Right atrium auricular region (tissue), 2 donors: ENCODE data around the gene COBL. TPM values are rescaled to one million over a fixed set of nuclear protein-coding genes. Genes with fewer than 3 reads are reported as not detected.

Source experiments
- DNase-seq: peaks from one replicate; pipeline ENCODE4 v3.0.0-alpha.2; 2019; ENCODE audit warnings: low spot score
- H3K27ac ChIP-seq, 2 donors: fragments of 200-600 bp; sonication (generic); 1 replicate in 1 of 2; 2 replicates in 1 of 2; pipeline ENCODE4 v1.5.1; 2016 to 2019
- H3K27me3 ChIP-seq, 2 donors: fragments of 200-600 bp; sonication (generic); one replicate each; pipeline versions ENCODE4 v1.5.1 to v1.6.0; 2017 to 2019
- H3K36me3 ChIP-seq: fragments of 200-600 bp; sonication (generic); one replicate; pipeline ENCODE4 v1.5.1; 2016
- H3K4me1 ChIP-seq, 2 donors: fragments of 200-600 bp; sonication (generic); one replicate each; pipeline versions ENCODE4 v1.5.1 to v1.6.0; 2017 to 2019
- H3K4me3 ChIP-seq, 2 donors: fragments of 200-600 bp; sonication (generic); 1 replicate in 1 of 2; 2 replicates in 1 of 2; pipeline ENCODE4 v1.5.1; 2017 to 2019; ENCODE audit warnings: mild to moderate bottlenecking in 1 of 2, moderate library complexity in 1 of 2
- H3K9me3 ChIP-seq, 2 donors: fragments of 200-600 bp; sonication (generic); one replicate each; pipeline ENCODE4 v1.5.1; 2019
- CTCF ChIP-seq, 2 donors: fragments of 200-600 bp; sonication (generic); IDR thresholded peaks; one replicate each; pipeline ENCODE4 v1.5.1; 2019; ENCODE audit warnings: antibody characterized with exemption in 2 of 2
- total RNA-seq, 2 donors: library from RNA; depleted of rRNA; stranded (reverse); fragments of >200 nt; gene quantifications; one replicate each; pipeline ENCODE4 v1.1.0, GENCODE V29; 2016

The COBL gene
- total RNA-seq, 2 donors from 2014 or later = 26.3 to 31.4 TPM

- Histone ChIP-seq H3K27ac (no peak overlapping the region), H3K9me3 (no peaks in the 10 kb centered on the region), H3K36me3 (no peaks in the 10 kb centered on the region), H3K27me3 (no peaks in the 10 kb centered on the region), H3K4me3 (no peak overlapping the region), H3K4me1 (peaks cover 0 to 16% of the 10 kb centered on the region in 2 donors)
- no peak for TF ChIP-seq CTCF (IDR thresholded peaks at IDR 0.05)
- no peak for DNase-seq
Observed at GRCh38 chr7:51317582-51317910, 937 bp upstream of the COBL start.

GRCh38 chr7:51316262-51316665, 345 bp downstream of the COBL start:
- TF ChIP-seq CTCF (IDR thresholded peaks at IDR 0.05) = peak in 1 of 2 donors; percentile 28
- DNase-seq = peak; percentile 54
- H3K9me3 ChIP-seq = no peaks in the 10 kb centered on the region
- no peaks in the 10 kb centered on the region for H3K36me3 ChIP-seq
- H3K27me3 ChIP-seq = no peaks in the 10 kb centered on the region
- H3K27ac ChIP-seq = peak overlapping the region; percentile 41 to 71
- peak overlapping the region; percentile 57 to 61 for H3K4me3 ChIP-seq
- H3K4me1 ChIP-seq = peaks cover 0 to 16% of the 10 kb centered on the region in 2 donors

GRCh38 chr7:51315393-51316261, 982 bp downstream of the COBL start:
- H3K27me3 ChIP-seq = no peaks in the 10 kb centered on the region
- peaks cover 0 to 16% of the 10 kb centered on the region in 2 donors for H3K4me1 ChIP-seq
- no peaks in the 10 kb centered on the region for H3K36me3 ChIP-seq
- peak overlapping the region; percentile 41 to 71 for H3K27ac ChIP-seq
- peak; percentile 57 for DNase-seq
- TF ChIP-seq CTCF (IDR thresholded peaks at IDR 0.05) = no peak
- H3K9me3 ChIP-seq = no peaks in the 10 kb centered on the region
- peak overlapping the region; percentile 57 to 61 for H3K4me3 ChIP-seq

- peak; percentile 13 for DNase-seq
- H3K27me3 ChIP-seq = no peaks in the 10 kb centered on the region
- peaks cover 0 to 16% of the 10 kb centered on the region in 2 donors for H3K4me1 ChIP-seq
- H3K4me3 ChIP-seq = no peak overlapping the region
- TF ChIP-seq CTCF (IDR thresholded peaks at IDR 0.05) = no peak
- no peaks in the 10 kb centered on the region for H3K9me3 ChIP-seq
- H3K36me3 ChIP-seq = no peaks in the 10 kb centered on the region
- peak overlapping the region in 1 of 2 donors; percentile 16 for H3K27ac ChIP-seq
Observed at GRCh38 chr7:51314726-51315125, 1.9 kb downstream of the COBL start.

- Histone ChIP-seq H3K9me3 (no peaks in the 10 kb centered on the region), H3K4me3 (no peak overlapping the region), H3K36me3 (no peaks in the 10 kb centered on the region), H3K27ac (no peak overlapping the region), H3K27me3 (no peaks in the 10 kb centered on the region), H3K4me1 (peaks cover 0 to 24% of the 10 kb centered on the region in 2 donors)
- TF ChIP-seq CTCF (IDR thresholded peaks at IDR 0.05) = no peak
- DNase-seq = no peak
Observed at GRCh38 chr7:51313738-51314425, 2.7 kb downstream of the COBL start.
